Kasumi-1 (cell line): ENCODE data around the gene BAZ1B.
A peak's percentile ranks its signal among the peaks of the same experiment; 100 is the strongest.
"Not testable (repeated sequence)": the region's sequence is repeated elsewhere in the genome, so short reads cannot be mapped to it uniquely, and the experiment has no call there.

Experiments
- DNase-seq, 2 experiments: peaks; one replicate each; lab custom pipeline; 2025; lab: John Stamatoyannopoulos, UW

BAZ1B gene

GRCh38 chr7:73522105-73522872 is at the start of gene BAZ1B:
BAZ1B (minus strand) TSS chr7:73522293; CDS start chr7:73521933, 360 bp downstream.
- DNase-seq = peak; percentile 98

- DNase-seq = no peak
Measured at GRCh38 chr7:73570977-73571376, 48.9 kb upstream of the BAZ1B start.

- DNase-seq = no peak
Measured at GRCh38 chr7:73570521-73570920, 48.4 kb upstream of the BAZ1B start.

GRCh38 chr7:73569042-73569608 is 47.0 kb upstream of the BAZ1B start:
- DNase-seq = no peak

- no peak for DNase-seq
Measured at GRCh38 chr7:73567846-73568685, 46.0 kb upstream of the BAZ1B start.

- DNase-seq = no peak
Measured at GRCh38 chr7:73567140-73567539, 45.0 kb upstream of the BAZ1B start.

- DNase-seq = not testable (repeated sequence)
Measured at GRCh38 chr7:73566431-73566830, 44.3 kb upstream of the BAZ1B start.

GRCh38 chr7:73565675-73566340 is 43.7 kb upstream of the BAZ1B start:
- no peak for DNase-seq

GRCh38 chr7:73560109-73560835 is 38.2 kb upstream of the BAZ1B start:
- peak in 1 of 2 experiments; percentile 28 for DNase-seq

GRCh38 chr7:73557397-73558257 is 35.5 kb upstream of the BAZ1B start, which contains the start of gene BCL7B:
BCL7B (minus strand) TSS chr7:73557690; CDS start chr7:73557578, 112 bp downstream.
- DNase-seq = peak; percentile 44 to 46

- DNase-seq = peak; percentile 79 to 89
Measured at GRCh38 chr7:73557108-73557396, 35.0 kb upstream of the BAZ1B start.

GRCh38 chr7:73556208-73557107 is 34.4 kb upstream of the BAZ1B start:
- DNase-seq = no peak

GRCh38 chr7:73555411-73555982 is 33.4 kb upstream of the BAZ1B start:
- no peak for DNase-seq

- DNase-seq = not testable (repeated sequence)
Measured at GRCh38 chr7:73550093-73550492, 28.0 kb upstream of the BAZ1B start.

GRCh38 chr7:73549176-73549575 is 27.1 kb upstream of the BAZ1B start:
- no peak for DNase-seq

- DNase-seq = no peak
Measured at GRCh38 chr7:73547841-73548240, 25.7 kb upstream of the BAZ1B start.

- no peak for DNase-seq
Measured at GRCh38 chr7:73544678-73545077, 22.6 kb upstream of the BAZ1B start.

- DNase-seq = no peak
Measured at GRCh38 chr7:73541722-73542121, 19.6 kb upstream of the BAZ1B start.

- DNase-seq = no peak
Measured at GRCh38 chr7:73539709-73540108, 17.6 kb upstream of the BAZ1B start.
